Dermis lymphatic vessel endothelial cell (primary cell): ENCODE results near the gene IKBKG. TPM values are rescaled to one million over a fixed set of nuclear protein-coding genes. Genes with fewer than 3 reads are reported as not detected.

ENCODE experiments used
- total RNA-seq: library from RNA; depleted of rRNA; stranded (reverse); fragments of >200 nt; gene quantifications from 2 replicates; pipeline ENCODE4 v1.2.1, GENCODE V29; 2014

The IKBKG gene
- 9.5 and 12.7 TPM in 2 replicates for total RNA-seq

GRCh38 chrX:154547245-154548027 lies at the start of gene IKBKG:
IKBKG (plus strand) TSS chrX:154547620; CDS start chrX:154552003, 4,383 bp downstream.

GRCh38 chrX:154515966-154516655 lies 31.3 kb upstream of the IKBKG start, which contains the start of gene FAM3A:
FAM3A (minus strand) TSS chrX:154516232; CDS start chrX:154515772, 460 bp downstream.

GRCh38 chrX:154546354-154547244 lies 821 bp upstream of the IKBKG start, which contains the start of gene G6PD:
G6PD (minus strand) TSS chrX:154546846; CDS start chrX:154546155, 691 bp downstream.

GRCh38 chrX:154584585-154585183 lies 37.3 kb downstream of the IKBKG start, which contains the start of gene CTAG1A:
CTAG1A (plus strand) TSS chrX:154585133; CDS start chrX:154585207, 74 bp downstream.

Other genes starting within 250 kb of the IKBKG start
- gene FLNA, start 173.0 kb upstream of the IKBKG start, total RNA-seq = 792 and 962 TPM in 2 replicates
- 14.8 and 16.6 TPM in 2 replicates for gene EMD, start 168.3 kb upstream of the IKBKG start, total RNA-seq
- gene RPL10, start 149.2 kb upstream of the IKBKG start, total RNA-seq = 3,109 and 3,856 TPM in 2 replicates
- 78.9 and 88.2 TPM in 2 replicates for gene DNASE1L1, start 138.4 kb upstream of the IKBKG start, total RNA-seq
- gene TAFAZZIN, start 136.1 kb upstream of the IKBKG start, total RNA-seq = 11.6 and 12.4 TPM in 2 replicates
- 78.6 and 82.4 TPM in 2 replicates for gene ATP6AP1, start 118.9 kb upstream of the IKBKG start, total RNA-seq
- gene GDI1, start 110.5 kb upstream of the IKBKG start, total RNA-seq = 38.3 and 56.6 TPM in 2 replicates
- 49.4 and 56.8 TPM in 2 replicates for gene FAM50A, start 103.5 kb upstream of the IKBKG start, total RNA-seq
- 3.3 and 4.1 TPM in 2 replicates for gene PLXNA3, start 89.3 kb upstream of the IKBKG start, total RNA-seq
- gene LAGE3, start 68.3 kb upstream of the IKBKG start, total RNA-seq = 12.8 and 16.3 TPM in 2 replicates
- 29.1 and 32.6 TPM in 2 replicates for gene UBL4A, start 61.0 kb upstream of the IKBKG start, total RNA-seq
- 9.0 and 12.9 TPM in 2 replicates for gene SLC10A3, start 57.0 kb upstream of the IKBKG start, total RNA-seq
- gene FAM3A, start 31.4 kb upstream of the IKBKG start, total RNA-seq = 15.6 and 20.3 TPM in 2 replicates
- 22.3 and 22.5 TPM in 2 replicates for gene G6PD, start 774 bp upstream of the IKBKG start, total RNA-seq
- gene CTAG1A, start 37.5 kb downstream of the IKBKG start, total RNA-seq = not detected in 2 replicates
- not detected in 2 replicates for gene CTAG1B, start 71.7 kb downstream of the IKBKG start, total RNA-seq
- not detected in 2 replicates for gene CTAG2, start 106.0 kb downstream of the IKBKG start, total RNA-seq
- 12.0 and 14.4 TPM in 2 replicates for gene GAB3, start 203.5 kb downstream of the IKBKG start, total RNA-seq
- 36.4 and 53.7 TPM in 2 replicates for gene DKC1, start 215.2 kb downstream of the IKBKG start, total RNA-seq